ENCODE results near the gene LTBP1. TPM values are rescaled to one million over a fixed set of nuclear protein-coding genes. Genes with fewer than 3 reads are reported as not detected.

LTBP1 gene
- total and polyA plus RNA-seq, 2 donors: 97.7 to 175 TPM

DNA sequence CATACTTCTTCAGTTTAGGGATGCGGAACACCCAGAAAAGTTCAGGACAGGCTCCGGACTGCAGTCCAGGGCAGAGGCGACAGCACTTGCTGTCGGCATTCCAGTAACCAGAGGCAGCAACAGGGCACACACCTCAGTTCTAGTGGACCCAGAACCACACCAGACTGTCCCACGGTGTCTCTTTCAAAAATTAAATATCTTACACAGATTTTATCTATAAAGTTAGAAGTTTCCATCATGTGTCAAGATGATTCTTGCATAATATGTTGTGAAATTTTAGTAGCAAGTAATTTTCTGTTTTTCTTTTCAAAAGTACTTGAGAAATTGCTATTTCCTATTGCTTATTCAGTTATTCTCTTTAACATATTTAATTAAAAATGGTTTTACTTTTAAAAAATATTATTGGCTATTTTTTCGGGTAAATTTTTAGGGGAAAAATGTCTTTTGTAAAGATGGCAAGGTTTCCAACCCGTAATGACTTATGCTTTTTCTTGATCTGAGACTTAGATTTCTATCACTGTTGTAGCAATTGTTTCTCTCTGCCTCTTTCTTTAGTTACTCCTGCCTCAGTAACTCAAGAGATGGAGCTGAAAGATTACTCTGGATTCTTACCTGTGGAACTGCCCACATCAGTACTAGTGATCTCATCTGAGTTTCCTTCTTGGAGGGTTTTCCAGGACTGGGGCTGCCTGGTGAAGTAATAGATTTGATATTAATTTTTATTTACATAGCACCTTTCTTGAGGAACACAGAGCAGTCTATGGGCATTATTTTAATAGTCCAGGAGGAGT lies 182.7 kb downstream of the LTBP1 start:
- 94% methylated on average over 7 of the region's 7 CpGs for WGBS
- Histone ChIP-seq H3K27ac (ENCODE audit: low read depth) (no peak overlapping the region), H3K36me3 (ENCODE audit: insufficient read depth) (peaks cover 3% of the 10 kb centered on the region), H3K4me1 (ENCODE audit: insufficient read depth) (no peaks in the 10 kb centered on the region), H3K4me3 (ENCODE audit: low read depth, low read length) (no peak overlapping the region)
- no peak for DNase-seq (ENCODE audit: extremely low spot score)

DNA sequence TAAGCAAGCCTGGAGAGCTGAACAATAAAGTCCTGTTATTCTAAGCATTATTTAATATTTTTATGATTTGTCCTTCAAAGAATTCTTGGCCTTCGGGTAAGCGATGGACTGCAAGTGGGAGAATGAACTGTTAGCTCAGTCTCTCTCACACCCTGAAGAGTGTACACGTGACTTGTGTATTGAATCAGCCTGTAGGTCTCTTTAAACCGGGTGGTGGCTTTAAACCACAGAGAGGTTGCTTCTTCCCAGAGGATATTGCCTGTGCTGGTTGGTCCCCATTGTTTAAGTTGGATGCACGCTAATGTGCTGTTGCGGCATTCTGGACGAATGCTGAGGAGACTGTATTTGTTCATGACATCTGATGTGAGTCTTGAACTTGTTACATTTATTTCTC lies 183.3 kb downstream of the LTBP1 start:
- 87% methylated on average over 7 of the region's 7 CpGs for WGBS
- H3K36me3 ChIP-seq (ENCODE audit: insufficient read depth): peaks cover 3% of the 10 kb centered on the region
- H3K4me3 ChIP-seq (ENCODE audit: low read depth, low read length): no peak overlapping the region
- no peak overlapping the region for H3K27ac ChIP-seq (ENCODE audit: low read depth)
- DNase-seq (ENCODE audit: extremely low spot score): no peak
- H3K4me1 ChIP-seq (ENCODE audit: insufficient read depth): no peaks in the 10 kb centered on the region

DNA sequence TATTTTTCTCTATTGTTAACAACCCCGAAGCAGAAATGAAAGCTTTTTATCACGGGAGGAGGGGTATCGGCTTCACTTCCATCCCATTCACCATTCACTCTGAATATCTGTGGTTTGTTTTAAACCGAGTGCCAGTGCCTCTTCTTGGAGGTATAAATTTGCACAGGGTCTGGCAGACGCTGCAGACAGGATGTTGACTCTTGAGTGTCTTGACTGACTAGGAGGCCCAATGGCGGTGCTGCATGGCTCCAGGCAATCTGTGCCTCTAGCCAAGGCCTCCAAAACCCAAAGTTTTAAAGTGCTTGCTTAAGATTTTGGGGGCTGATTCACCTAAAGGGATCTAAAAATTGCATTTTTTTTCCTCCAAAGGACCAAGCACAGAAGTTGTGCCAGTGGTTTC lies 183.8 kb downstream of the LTBP1 start:
- no peak overlapping the region for H3K27ac ChIP-seq (ENCODE audit: low read depth)
- H3K4me3 ChIP-seq (ENCODE audit: low read depth, low read length): no peak overlapping the region
- DNase-seq (ENCODE audit: extremely low spot score): no peak
- H3K36me3 ChIP-seq (ENCODE audit: insufficient read depth): peaks cover 3% of the 10 kb centered on the region
- H3K4me1 ChIP-seq (ENCODE audit: insufficient read depth): no peaks in the 10 kb centered on the region
- 68% methylated on average over 6 of the region's 6 CpGs for WGBS

DNA sequence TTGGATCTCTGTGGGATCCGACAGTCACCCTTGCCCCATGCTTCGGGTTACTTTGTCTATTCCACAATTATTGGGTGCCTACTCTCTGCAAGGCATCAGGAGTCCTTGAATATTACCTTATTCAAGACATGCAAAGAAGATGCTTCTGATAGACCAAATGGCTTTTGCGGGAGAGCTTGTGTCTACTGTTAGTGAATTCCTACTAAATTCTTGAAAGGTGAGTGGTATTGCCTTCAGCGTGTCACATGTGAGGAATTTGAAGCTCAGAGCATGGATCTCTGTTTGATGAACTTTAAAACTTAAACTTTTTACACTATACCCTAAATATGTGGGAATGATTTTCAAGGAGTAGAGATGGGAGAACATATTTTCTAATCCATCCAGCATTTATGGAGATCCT lies 184.4 kb downstream of the LTBP1 start:
- DNase-seq (ENCODE audit: extremely low spot score): no peak
- 96% methylated on average over 4 of the region's 4 CpGs for WGBS
- Histone ChIP-seq H3K27ac (ENCODE audit: low read depth) (no peak overlapping the region), H3K4me3 (ENCODE audit: low read depth, low read length) (no peak overlapping the region), H3K4me1 (ENCODE audit: insufficient read depth) (no peaks in the 10 kb centered on the region), H3K36me3 (ENCODE audit: insufficient read depth) (peaks cover 3% of the 10 kb centered on the region)

DNA sequence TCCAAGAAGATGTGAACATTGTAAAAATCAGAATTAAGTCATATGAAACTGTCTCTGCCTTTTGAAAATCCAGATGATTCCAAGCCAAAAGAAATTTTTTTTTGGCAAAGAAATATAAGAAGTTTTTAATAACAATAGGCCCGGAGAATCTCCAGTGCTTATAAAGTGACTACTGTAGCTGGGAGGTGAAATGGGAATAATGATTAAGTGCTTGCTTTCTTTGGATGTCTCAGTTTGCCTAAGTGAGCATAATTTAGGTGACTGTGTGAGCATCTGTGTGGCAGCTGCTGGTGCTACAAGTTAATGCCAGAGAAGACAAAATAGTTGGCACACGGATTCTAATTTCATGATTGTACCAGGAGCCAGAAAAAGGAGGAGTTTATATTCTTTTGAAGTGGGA lies 185.0 kb downstream of the LTBP1 start:
- Histone ChIP-seq H3K4me1 (ENCODE audit: insufficient read depth) (no peaks in the 10 kb centered on the region), H3K27ac (ENCODE audit: low read depth) (no peak overlapping the region), H3K4me3 (ENCODE audit: low read depth, low read length) (no peak overlapping the region), H3K36me3 (ENCODE audit: insufficient read depth) (peaks cover 3% of the 10 kb centered on the region)
- DNase-seq (ENCODE audit: extremely low spot score): peak; percentile 50
- 22% methylated on average over 2 of the region's 2 CpGs for WGBS

DNA sequence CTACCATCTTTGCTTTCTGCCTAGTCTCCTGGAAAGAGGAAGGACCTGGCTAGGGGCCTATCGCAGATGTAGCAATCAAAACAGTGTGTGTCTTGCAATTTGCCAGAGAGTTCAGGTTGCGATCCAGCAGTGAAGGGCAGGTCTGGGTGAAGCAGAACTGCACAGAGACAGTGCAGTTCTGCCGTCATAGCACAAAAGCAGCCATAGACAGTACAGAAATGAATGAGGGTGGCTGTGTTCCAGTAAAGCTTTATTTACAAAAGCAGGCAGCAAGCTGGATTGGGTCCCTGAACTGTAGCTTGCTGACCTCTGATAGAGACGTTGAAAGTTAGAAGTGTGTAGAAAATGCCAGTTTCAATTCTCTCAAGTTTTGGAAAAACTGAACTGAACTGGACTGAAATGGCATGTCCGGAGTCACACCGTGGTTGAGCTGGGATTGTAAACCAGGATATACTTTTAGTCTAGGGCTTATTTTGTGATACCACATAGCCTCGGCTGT lies 186.8 kb downstream of the LTBP1 start:
- peak overlapping the region; percentile 80 for H3K27ac ChIP-seq (ENCODE audit: low read depth)
- no peak for DNase-seq (ENCODE audit: extremely low spot score)
- peaks cover under 1% of the 10 kb centered on the region for H3K36me3 ChIP-seq (ENCODE audit: insufficient read depth)
- no peak overlapping the region for H3K4me3 ChIP-seq (ENCODE audit: low read depth, low read length)
- no peaks in the 10 kb centered on the region for H3K4me1 ChIP-seq (ENCODE audit: insufficient read depth)
- 32% methylated on average over 7 of the region's 7 CpGs for WGBS

DNA sequence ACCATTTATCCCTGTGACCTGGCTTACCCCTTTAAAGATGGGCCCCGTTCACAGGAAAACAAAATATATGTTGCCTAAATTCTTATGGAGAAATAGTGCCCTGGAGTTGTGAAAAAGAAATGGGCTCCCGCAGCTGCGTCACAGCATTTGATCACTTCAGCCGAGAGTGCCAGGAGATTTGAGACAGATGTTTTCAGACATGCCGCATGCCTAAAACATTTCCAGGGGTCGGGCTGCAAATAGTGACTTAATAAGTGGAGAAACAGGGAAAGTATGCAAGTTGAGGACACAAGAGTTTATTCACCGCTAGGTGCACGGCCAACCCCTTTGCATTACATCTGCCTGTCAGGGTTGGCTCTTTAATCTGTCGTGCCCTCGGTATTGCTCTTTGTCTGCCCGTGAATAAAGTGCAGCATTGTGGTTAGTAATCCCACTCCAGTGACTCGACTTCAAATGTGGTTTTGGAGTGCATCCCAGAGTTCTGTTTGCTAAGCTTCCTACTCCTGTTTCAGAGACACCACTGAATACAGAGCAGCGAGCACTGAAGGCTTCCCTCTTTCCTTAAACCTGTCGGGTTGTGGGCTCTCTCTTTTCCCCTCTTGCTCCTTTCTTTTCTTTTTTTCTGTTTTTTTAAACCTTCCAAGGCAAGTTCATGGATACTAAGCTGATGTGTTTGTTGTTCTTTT lies 187.5 kb downstream of the LTBP1 start:
- 17% methylated on average over 14 of the region's 14 CpGs for WGBS
- Histone ChIP-seq H3K36me3 (ENCODE audit: insufficient read depth) (no peaks in the 10 kb centered on the region), H3K4me1 (ENCODE audit: insufficient read depth) (no peaks in the 10 kb centered on the region), H3K4me3 (ENCODE audit: low read depth, low read length) (peak overlapping the region; percentile 48), H3K27ac (ENCODE audit: low read depth) (peak overlapping the region; percentile 80)
- peak; percentile 39 for DNase-seq (ENCODE audit: extremely low spot score)

DNA sequence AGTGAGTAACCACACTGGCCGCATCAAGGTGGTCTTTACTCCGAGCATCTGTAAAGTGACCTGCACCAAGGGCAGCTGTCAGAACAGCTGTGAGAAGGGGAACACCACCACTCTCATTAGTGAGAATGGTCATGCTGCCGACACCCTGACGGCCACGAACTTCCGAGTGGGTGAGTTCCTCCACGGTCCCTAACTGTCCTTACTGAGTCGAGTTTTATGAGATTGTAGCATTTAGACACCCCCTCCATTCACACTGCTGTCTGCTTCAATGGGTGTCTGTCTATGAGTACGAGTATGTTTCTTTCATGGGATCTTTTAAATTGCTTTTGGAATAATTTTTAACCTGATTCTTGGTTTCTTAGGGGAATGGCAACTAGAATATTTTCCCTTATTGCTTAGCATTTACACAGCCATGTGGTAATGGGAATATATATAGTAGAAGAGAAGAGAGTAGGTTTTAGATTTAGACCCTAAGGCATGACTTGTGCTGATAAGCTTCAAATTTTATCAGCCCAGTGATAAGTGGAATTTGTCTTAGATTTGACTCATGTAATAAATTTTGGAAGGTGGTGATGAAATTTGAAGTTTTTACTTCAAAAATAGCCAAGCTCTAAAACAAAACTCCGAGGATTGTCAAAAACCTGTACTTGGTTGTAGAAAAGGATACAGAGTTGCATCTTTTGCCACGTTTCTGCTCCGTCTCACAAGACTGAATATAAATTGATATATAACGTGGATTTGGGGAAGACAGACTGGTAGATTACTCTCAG lies 188.2 kb downstream of the LTBP1 start:
- DNase-seq (ENCODE audit: extremely low spot score): no peak
- Histone ChIP-seq H3K4me3 (ENCODE audit: low read depth, low read length) (peak overlapping the region; percentile 48), H3K27ac (ENCODE audit: low read depth) (peak overlapping the region; percentile 62), H3K4me1 (ENCODE audit: insufficient read depth) (no peaks in the 10 kb centered on the region), H3K36me3 (ENCODE audit: insufficient read depth) (no peaks in the 10 kb centered on the region)
- 23% methylated on average over 13 of the region's 13 CpGs for WGBS

DNA sequence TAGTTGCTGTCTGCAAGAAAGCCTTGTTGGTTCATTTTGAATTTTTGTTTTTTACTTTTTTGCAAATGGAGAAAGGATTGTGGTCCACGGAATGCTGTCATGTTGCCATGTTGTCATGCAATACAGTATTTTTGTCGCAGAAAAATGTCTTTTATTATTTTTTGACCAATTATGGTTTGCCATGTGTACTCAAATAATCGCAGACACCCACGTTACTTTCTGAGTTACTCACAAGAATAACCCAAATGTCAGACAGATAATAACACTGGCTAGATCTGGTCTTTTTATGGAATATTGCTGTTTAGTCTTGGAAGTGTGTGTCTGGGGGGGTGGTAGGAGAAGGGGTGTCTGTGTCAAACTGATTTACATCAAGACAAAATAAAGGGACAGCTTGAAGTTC lies 188.9 kb downstream of the LTBP1 start:
- DNase-seq (ENCODE audit: extremely low spot score): no peak
- Histone ChIP-seq H3K27ac (ENCODE audit: low read depth) (peak overlapping the region; percentile 32), H3K4me3 (ENCODE audit: low read depth, low read length) (peak overlapping the region; percentile 48), H3K4me1 (ENCODE audit: insufficient read depth) (no peaks in the 10 kb centered on the region), H3K36me3 (ENCODE audit: insufficient read depth) (no peaks in the 10 kb centered on the region)
- 28% methylated on average over 4 of the region's 4 CpGs for WGBS

DNA sequence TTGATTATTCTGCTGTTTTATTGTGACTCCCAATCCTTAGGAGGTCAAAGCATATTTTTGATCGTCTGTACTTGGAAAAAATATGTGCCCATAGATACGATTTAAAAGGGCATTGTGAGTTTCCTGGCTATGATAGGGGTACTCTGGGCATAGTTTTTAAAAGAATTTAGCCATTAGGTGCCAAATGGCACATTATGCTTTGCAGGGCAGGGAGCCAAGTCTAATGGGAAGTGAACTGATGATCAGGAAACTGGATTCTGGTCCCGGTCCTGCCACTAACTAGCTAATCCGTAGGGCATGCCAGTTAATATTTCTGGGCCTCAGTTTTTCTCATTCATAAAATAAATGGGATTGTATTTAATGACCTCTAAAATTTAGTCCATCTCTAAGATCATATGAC lies 189.3 kb downstream of the LTBP1 start:
- DNase-seq (ENCODE audit: extremely low spot score): no peak
- peak overlapping the region; percentile 6 for H3K27ac ChIP-seq (ENCODE audit: low read depth)
- 28% methylated on average over 4 of the region's 4 CpGs for WGBS
- no peaks in the 10 kb centered on the region for H3K4me1 ChIP-seq (ENCODE audit: insufficient read depth)
- H3K36me3 ChIP-seq (ENCODE audit: insufficient read depth): no peaks in the 10 kb centered on the region
- peak overlapping the region; percentile 48 for H3K4me3 ChIP-seq (ENCODE audit: low read depth, low read length)

DNA sequence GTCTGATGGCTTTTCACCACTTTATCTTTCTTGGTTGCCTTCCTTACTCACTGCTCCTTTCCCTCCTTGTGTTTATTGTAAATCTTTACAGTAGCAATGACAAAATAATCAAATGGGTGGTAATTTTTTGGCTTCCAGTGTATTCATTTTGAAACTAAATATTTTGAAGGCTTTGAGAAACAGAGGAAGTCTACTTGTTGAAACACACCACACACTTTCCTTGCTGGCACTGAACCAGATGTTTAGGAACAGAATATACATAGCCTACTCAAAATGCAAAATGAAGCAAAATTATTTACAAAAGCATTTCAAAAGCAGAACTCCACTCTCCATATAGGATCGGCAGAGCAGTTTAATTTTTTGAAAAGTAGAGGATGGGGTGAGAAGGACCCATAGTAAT lies 189.8 kb downstream of the LTBP1 start:
- 69% methylated on average over 1 of the region's 1 CpG for whole genome bisulfite sequencing
- no peaks in the 10 kb centered on the region for H3K4me1 ChIP-seq (ENCODE audit: insufficient read depth)
- no peak for DNase-seq (ENCODE audit: extremely low spot score)
- H3K4me3 ChIP-seq (ENCODE audit: low read depth, low read length): no peak overlapping the region
- H3K36me3 ChIP-seq (ENCODE audit: insufficient read depth): no peaks in the 10 kb centered on the region
- peak overlapping the region; percentile 70 for H3K27ac ChIP-seq (ENCODE audit: low read depth)

DNA sequence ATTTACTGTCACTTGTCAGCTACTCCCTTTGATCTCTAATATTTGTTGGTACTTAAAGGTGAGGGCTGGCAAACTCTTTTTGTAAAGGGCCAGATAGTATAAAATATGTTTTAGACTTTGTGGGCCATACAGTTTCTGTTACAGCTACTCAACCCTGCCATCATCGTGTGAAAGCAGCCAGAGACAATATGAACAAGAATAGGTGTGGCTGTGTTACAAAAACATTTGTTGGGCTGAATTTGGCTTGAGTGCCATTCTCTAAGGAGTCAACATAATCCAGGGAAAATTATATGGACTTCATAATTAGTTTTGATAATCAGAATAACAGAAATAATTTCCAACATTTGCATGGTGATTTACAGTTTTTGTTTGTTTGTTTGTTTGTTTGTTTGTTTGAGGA lies 190.6 kb downstream of the LTBP1 start:
- H3K4me1 ChIP-seq (ENCODE audit: insufficient read depth): no peaks in the 10 kb centered on the region
- WGBS: 42% methylated on average over 1 of the region's 1 CpG
- H3K36me3 ChIP-seq (ENCODE audit: insufficient read depth): no peaks in the 10 kb centered on the region
- DNase-seq (ENCODE audit: extremely low spot score): no peak
- no peak overlapping the region for H3K4me3 ChIP-seq (ENCODE audit: low read depth, low read length)
- H3K27ac ChIP-seq (ENCODE audit: low read depth): no peak overlapping the region

DNA sequence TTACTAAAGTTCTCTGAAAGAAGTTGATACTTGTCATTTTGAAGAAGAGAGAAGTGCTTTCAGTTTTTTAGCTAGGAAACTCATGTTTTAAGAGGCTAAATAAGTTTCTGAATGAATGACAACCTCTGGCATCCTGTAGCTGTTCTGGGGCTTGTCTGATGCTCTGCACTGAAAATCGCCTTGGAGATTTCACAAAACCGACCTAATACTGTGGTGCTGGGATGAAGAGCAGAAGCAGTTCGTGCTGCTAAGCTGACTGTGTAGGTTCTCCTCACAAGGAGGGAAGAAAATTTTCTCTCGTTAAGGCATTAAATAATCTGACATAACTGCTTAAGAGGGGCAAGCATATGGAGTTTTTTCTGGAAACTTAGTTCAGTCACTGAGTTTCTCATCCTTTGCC lies 193.2 kb downstream of the LTBP1 start:
- no peak overlapping the region for H3K27ac ChIP-seq (ENCODE audit: low read depth)
- no peak overlapping the region for H3K4me3 ChIP-seq (ENCODE audit: low read depth, low read length)
- WGBS: 60% methylated on average over 4 of the region's 4 CpGs
- H3K36me3 ChIP-seq (ENCODE audit: insufficient read depth): no peaks in the 10 kb centered on the region
- no peak for DNase-seq (ENCODE audit: extremely low spot score)
- no peaks in the 10 kb centered on the region for H3K4me1 ChIP-seq (ENCODE audit: insufficient read depth)
